RWPE1 (cell line): ENCODE results near the gene OSBP2.

Source experiments
- CTCF ChIA-PET: fragments of 350-600 bp; sonication (Branson Sonifier 250); formaldehyde crosslinking; extraction: SDS; loops from one replicate; lab custom pipeline; 2021; lab: Yijun Ruan, JAX
- POLR2A ChIA-PET: fragments of 400-600 bp; formaldehyde crosslinking; extraction: SDS; loops from one replicate; lab custom pipeline; 2020; ENCODE audit warnings: antibody characterized with exemption; ENCODE audit not compliant: low non-redundant PET; lab: Yijun Ruan, JAX
- DNase-seq: peaks from one replicate; pipeline ENCODE4 v3.0.0; 2012; ENCODE audit warnings: low spot score
- H3K27ac ChIP-seq: fragments of 450-650 bp; 2 replicates; pipeline ENCODE4 v1.5.1; 2017
- TF ChIP-seq, protein P1 (sequence below): fragments of 450-650 bp; conservative IDR thresholded peaks from 2 replicates; pipeline ENCODE4 v1.5.1; 2017; ENCODE audit warnings: low read depth, mild to moderate bottlenecking

The OSBP2 gene

GRCh38 chr22:30947816-30948454 is 253.3 kb downstream of the OSBP2 start:
- no peak overlapping the region for H3K27ac ChIP-seq
- TF ChIP-seq, protein P1, sequence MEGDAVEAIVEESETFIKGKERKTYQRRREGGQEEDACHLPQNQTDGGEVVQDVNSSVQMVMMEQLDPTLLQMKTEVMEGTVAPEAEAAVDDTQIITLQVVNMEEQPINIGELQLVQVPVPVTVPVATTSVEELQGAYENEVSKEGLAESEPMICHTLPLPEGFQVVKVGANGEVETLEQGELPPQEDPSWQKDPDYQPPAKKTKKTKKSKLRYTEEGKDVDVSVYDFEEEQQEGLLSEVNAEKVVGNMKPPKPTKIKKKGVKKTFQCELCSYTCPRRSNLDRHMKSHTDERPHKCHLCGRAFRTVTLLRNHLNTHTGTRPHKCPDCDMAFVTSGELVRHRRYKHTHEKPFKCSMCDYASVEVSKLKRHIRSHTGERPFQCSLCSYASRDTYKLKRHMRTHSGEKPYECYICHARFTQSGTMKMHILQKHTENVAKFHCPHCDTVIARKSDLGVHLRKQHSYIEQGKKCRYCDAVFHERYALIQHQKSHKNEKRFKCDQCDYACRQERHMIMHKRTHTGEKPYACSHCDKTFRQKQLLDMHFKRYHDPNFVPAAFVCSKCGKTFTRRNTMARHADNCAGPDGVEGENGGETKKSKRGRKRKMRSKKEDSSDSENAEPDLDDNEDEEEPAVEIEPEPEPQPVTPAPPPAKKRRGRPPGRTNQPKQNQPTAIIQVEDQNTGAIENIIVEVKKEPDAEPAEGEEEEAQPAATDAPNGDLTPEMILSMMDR: peak; percentile 49; the same call in 1 of the 2 replicates
- POLR2A ChIA-PET: no interaction called here
- DNase-seq: peak; percentile 13
- CTCF ChIA-PET: interaction anchor here (0.6 kb wide), 1 partner anchor 204 kb away, joined by 3 read pairs; no protein-coding TSS in a partner anchor

DNA sequence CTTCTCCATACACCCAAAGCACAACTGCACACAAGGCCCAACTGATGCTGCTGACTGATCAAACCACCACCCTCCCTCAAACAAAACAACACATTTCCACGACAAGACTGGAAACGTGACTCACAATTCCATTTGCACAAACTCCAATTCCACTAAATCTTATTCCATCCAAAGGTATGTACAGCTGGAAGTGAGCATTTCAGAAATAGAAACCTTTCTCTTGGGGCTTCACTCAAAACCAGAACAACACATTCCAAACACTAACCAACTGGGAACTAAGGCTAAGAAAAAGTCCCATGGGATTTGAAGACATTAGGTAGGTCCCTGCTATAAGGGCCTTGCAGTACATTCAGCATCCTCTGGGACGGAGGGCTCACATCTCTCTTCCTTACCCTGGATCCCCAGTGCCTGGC is 254.3 kb downstream of the OSBP2 start:
- ChIA-PET POLR2A (no interaction called here), CTCF (interaction anchor here (0.5 to 0.7 kb wide), 2 partner anchors 253 to 503 kb away, joined by 3 read pairs; no protein-coding TSS in a partner anchor)
- TF ChIP-seq, protein P1: no peak
- H3K27ac ChIP-seq: no peak overlapping the region
- no peak for DNase-seq

GRCh38 chr22:30949934-30950660 is 255.4 kb downstream of the OSBP2 start:
- DNase-seq: no peak
- POLR2A ChIA-PET: no interaction called here
- TF ChIP-seq, protein P1: no peak
- CTCF ChIA-PET: interaction anchor here (0.7 to 1.0 kb wide), 3 partner anchors 187 to 327 kb away, joined by 3 to 7 read pairs (median 6); no protein-coding TSS in a partner anchor
- no peak overlapping the region for H3K27ac ChIP-seq

GRCh38 chr22:30953206-30953605 is 258.5 kb downstream of the OSBP2 start:
- ChIA-PET POLR2A (no interaction called here), CTCF (interaction anchor here (0.7 kb wide), 1 partner anchor 453 kb away, joined by 3 read pairs; no protein-coding TSS in a partner anchor)
- no peak overlapping the region for H3K27ac ChIP-seq
- DNase-seq: no peak
- TF ChIP-seq, protein P1: no peak

DNA sequence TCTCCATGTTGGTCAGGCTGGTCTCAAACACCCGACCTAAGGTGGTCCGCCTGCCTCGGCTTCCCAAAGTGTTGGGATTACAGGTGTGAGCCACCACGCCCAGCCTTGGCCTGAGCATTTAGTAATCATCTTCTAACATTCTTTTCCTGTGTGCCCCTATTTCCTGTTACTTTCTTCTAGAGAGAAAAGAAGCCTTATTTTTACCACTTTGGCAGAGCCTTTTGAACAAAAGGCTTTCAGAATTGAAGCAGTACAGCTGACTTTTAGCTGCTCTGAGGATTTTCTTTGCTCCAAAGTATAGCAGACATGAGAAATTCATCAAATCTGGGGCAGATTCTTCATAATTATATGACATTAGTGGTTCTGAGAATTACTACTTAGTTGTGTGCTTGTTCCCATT is 260.5 kb downstream of the OSBP2 start:
- ChIA-PET CTCF (interaction anchor here (0.6 kb wide), 1 partner anchor 15 kb away, joined by 3 read pairs; no protein-coding TSS in a partner anchor), POLR2A (interaction anchor here (0.7 kb wide), 1 partner anchor 108 kb away, joined by 5 read pairs; no protein-coding TSS in a partner anchor)
- DNase-seq: no peak
- TF ChIP-seq, protein P1: no peak
- no peak overlapping the region for H3K27ac ChIP-seq
